Panc1 (cell line): Measurements from ENCODE around the gene SKIC2. TPM values are rescaled to one million over a fixed set of nuclear protein-coding genes. Genes with fewer than 3 reads are reported as not detected.

Source experiments
- ATAC-seq: fragments of 200-7000 bp; cut with Tn5 transposase; 2 replicates; pipeline ENCODE4 v1.9.1; 2020; ENCODE audit warnings: mild to moderate bottlenecking, moderate library complexity
- BruUV-seq: library from RNA; stranded (reverse); fragments of 400-500 nt; replicated peaks from 2 replicates; lab custom pipeline; 2021; lab: Mats Ljungman, UMichigan
- CTCF ChIA-PET: fragments of 300-600 bp; sonication (Branson Sonifier 250); formaldehyde crosslinking; loops from one replicate; lab custom pipeline; 2022; ENCODE audit warnings: antibody characterized with exemption; lab: Charles Lee
- POLR2A ChIA-PET: fragments of 300-600 bp; sonication (Branson Sonifier 250); formaldehyde crosslinking; loops from one replicate; lab custom pipeline; 2022; ENCODE audit warnings: antibody characterized with exemption; lab: Charles Lee
- DNase-seq: peaks from one replicate; pipeline ENCODE4 v3.0.0-alpha.2; 2010; ENCODE audit warnings: low read depth, low spot score
- H3K27ac ChIP-seq: 2 replicates; pipeline ENCODE4 v1.5.1; 2011; ENCODE audit warnings: mild to moderate bottlenecking, low read length, inconsistent platforms
- H3K27me3 ChIP-seq: fragments of 200-500 bp; sonication (Bioruptor generic); 2 replicates; pipeline ENCODE4 v1.6.0; 2014; ENCODE audit warnings: low read length, inconsistent platforms; ENCODE audit not compliant: control insufficient read depth, insufficient read depth
- H3K36me3 ChIP-seq: fragments of 200-500 bp; sonication (Bioruptor generic); 2 replicates; pipeline ENCODE4 v1.5.1; 2014; ENCODE audit warnings: inconsistent platforms, mild to moderate bottlenecking, low read length, moderate library complexity; ENCODE audit not compliant: control insufficient read depth, insufficient read depth
- H3K4me1 ChIP-seq: 2 replicates; pipeline ENCODE4 v1.5.1; 2011; ENCODE audit warnings: inconsistent platforms, mild to moderate bottlenecking, low read length, moderate library complexity; ENCODE audit not compliant: control insufficient read depth, insufficient read depth
- H3K4me3 ChIP-seq, 2 experiments: 2 replicates each; pipeline ENCODE4 v1.5.1; 2011 to 2012; ENCODE audit warnings: low read depth in 2 of 2, low read length in 2 of 2, mild to moderate bottlenecking in 2 of 2, inconsistent platforms in 1 of 2, moderate library complexity in 1 of 2
- H3K9me3 ChIP-seq: fragments of 200-500 bp; sonication (Bioruptor generic); 2 replicates; pipeline ENCODE4 v1.5.1; 2014; ENCODE audit warnings: low read depth, mild to moderate bottlenecking, inconsistent platforms, low read length, moderate library complexity; ENCODE audit not compliant: control insufficient read depth, insufficient read depth
- POLR2AphosphoS5 ChIP-seq: IDR thresholded peaks from 2 replicates; pipeline ENCODE4 v1.6.1; 2012; ENCODE audit warnings: mild to moderate bottlenecking, low read depth, low read length, moderate library complexity
- SIN3A ChIP-seq: IDR thresholded peaks from 2 replicates; pipeline ENCODE4 v1.6.1; 2012; ENCODE audit warnings: low read depth, mild to moderate bottlenecking, low read length, moderate library complexity, borderline replicate concordance; ENCODE audit not compliant: insufficient read depth
- TCF7L2 ChIP-seq: IDR thresholded peaks from 2 replicates; pipeline ENCODE4 v1.6.1; 2011; ENCODE audit warnings: mild to moderate bottlenecking, low read depth, low read length, inconsistent platforms
- in situ Hi-C: cut with HindIII; loops from 2 replicates; pipeline ENCODE4 v1.10.0; 2016; ENCODE audit warnings: low sequenced_read_pairs, low pct_unique_long_range_greater_than_20kb
- intact Hi-C: fragments of 100-400 bp; cut with micrococcal nuclease; formaldehyde crosslinking; loops from one replicate; pipeline ENCODE4 v1.10.0; 2022; ENCODE audit not compliant: unreplicated experiment
- total RNA-seq: library from RNA; stranded (reverse); gene quantifications from one replicate; pipeline ENCODE4 v1.2.1, GENCODE V29; 2021; ENCODE audit not compliant: unreplicated experiment
- TF ChIP-seq, protein P1 (sequence below), 2 experiments: IDR thresholded peaks; 2 replicates each; pipeline ENCODE4 v1.6.1; 2011 to 2012; ENCODE audit warnings: low read depth in 2 of 2, control low read depth in 1 of 2, low read length in 1 of 2, mild to moderate bottlenecking in 1 of 2, moderate library complexity in 1 of 2; ENCODE audit not compliant: insufficient read depth in 1 of 2

SKIC2 gene
- total RNA-seq, 1 experiment from 2014 or later = 121 TPM

- ChIA-PET POLR2A (interaction anchor here (0.5 to 0.6 kb wide), 2 partner anchors 1202 to 1342 kb away, joined by 10 to 19 read pairs; no protein-coding TSS in a partner anchor), CTCF (interaction anchor here (0.8 kb wide), 1 partner anchor 73 kb away, joined by 3 read pairs; no protein-coding TSS in a partner anchor)
- peaks cover 5% of the 10 kb centered on the region; the same call in 1 of the 2 replicates for H3K36me3 ChIP-seq
- peaks cover 12% of the 10 kb centered on the region; the same call in 1 of the 2 replicates for H3K4me1 ChIP-seq
- ATAC-seq (peak; percentile 15), DNase-seq (no peak)
- H3K4me3 ChIP-seq = peak overlapping the region; percentile 85 to 94
- no peaks in the 10 kb centered on the region for H3K9me3 ChIP-seq
- peak overlapping the region; percentile 94 for H3K27ac ChIP-seq
- H3K27me3 ChIP-seq = no peaks in the 10 kb centered on the region
- intact Hi-C loops (no loop called here), in situ Hi-C loops (no loop called here)
- TF ChIP-seq TCF7L2 = no peak
- TF ChIP-seq SIN3A = no peak
- peak; percentile 58 for TF ChIP-seq POLR2AphosphoS5
- BruUV-seq = no TSS peak
Measured at GRCh38 chr6:31970604-31971271, 11.8 kb downstream of the SKIC2 start.

- H3K27ac ChIP-seq = peak overlapping the region; percentile 94
- TSS peak; percentile 93 for BruUV-seq
- DNase-seq (no peak), ATAC-seq (peak; percentile 45)
- ChIA-PET CTCF (no interaction called here), POLR2A (interaction anchor here (0.6 to 1.3 kb wide), 3 partner anchors 12 to 268 kb away, joined by 3 to 4 read pairs (median 4); partner anchors contain the start of genes ABHD16A, NELFE and SKIC2)
- 0 out of 2 replicates have a peak, but pooled peaks have one; percentile 7 for TF ChIP-seq SIN3A
- TF ChIP-seq, protein P1, sequence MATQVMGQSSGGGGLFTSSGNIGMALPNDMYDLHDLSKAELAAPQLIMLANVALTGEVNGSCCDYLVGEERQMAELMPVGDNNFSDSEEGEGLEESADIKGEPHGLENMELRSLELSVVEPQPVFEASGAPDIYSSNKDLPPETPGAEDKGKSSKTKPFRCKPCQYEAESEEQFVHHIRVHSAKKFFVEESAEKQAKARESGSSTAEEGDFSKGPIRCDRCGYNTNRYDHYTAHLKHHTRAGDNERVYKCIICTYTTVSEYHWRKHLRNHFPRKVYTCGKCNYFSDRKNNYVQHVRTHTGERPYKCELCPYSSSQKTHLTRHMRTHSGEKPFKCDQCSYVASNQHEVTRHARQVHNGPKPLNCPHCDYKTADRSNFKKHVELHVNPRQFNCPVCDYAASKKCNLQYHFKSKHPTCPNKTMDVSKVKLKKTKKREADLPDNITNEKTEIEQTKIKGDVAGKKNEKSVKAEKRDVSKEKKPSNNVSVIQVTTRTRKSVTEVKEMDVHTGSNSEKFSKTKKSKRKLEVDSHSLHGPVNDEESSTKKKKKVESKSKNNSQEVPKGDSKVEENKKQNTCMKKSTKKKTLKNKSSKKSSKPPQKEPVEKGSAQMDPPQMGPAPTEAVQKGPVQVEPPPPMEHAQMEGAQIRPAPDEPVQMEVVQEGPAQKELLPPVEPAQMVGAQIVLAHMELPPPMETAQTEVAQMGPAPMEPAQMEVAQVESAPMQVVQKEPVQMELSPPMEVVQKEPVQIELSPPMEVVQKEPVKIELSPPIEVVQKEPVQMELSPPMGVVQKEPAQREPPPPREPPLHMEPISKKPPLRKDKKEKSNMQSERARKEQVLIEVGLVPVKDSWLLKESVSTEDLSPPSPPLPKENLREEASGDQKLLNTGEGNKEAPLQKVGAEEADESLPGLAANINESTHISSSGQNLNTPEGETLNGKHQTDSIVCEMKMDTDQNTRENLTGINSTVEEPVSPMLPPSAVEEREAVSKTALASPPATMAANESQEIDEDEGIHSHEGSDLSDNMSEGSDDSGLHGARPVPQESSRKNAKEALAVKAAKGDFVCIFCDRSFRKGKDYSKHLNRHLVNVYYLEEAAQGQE (IDR thresholded peaks at IDR 0.05; ENCODE audit: insufficient read depth in 1 of 2, low read depth in 2 of 2, low read length in 1 of 2) = no peak
- H3K4me1 ChIP-seq = peaks cover 12% of the 10 kb centered on the region; the same call in 1 of the 2 replicates
- H3K9me3 ChIP-seq = no peaks in the 10 kb centered on the region
- in situ Hi-C loops = no loop called here
- H3K4me3 ChIP-seq = peak overlapping the region; percentile 85 to 94
- no peaks in the 10 kb centered on the region for H3K27me3 ChIP-seq
- H3K36me3 ChIP-seq = peaks cover 5% of the 10 kb centered on the region; the same call in 1 of the 2 replicates
- intact Hi-C loops = no loop called here
Measured at GRCh38 chr6:31971279-31971992, 12.5 kb downstream of the SKIC2 start.
